Smooth muscle cell (in vitro differentiated cells): ENCODE data around the gene ADGRG3. TPM values are rescaled to one million over a fixed set of nuclear protein-coding genes. Genes with fewer than 3 reads are reported as not detected.

ENCODE experiments used
- DNase-seq: peaks from one replicate; lab custom pipeline; 2025; ENCODE audit not compliant: unreplicated experiment; lab: John Stamatoyannopoulos, UW
- H2AFZ ChIP-seq: fragments of 200-600 bp; sonication (generic); 2 replicates; pipeline ENCODE4 v1.6.0; 2016; ENCODE audit warnings: antibody characterized with exemption, low read depth, mild to moderate bottlenecking
- H3F3A ChIP-seq: fragments of 200-600 bp; sonication (generic); 2 replicates; pipeline ENCODE4 v1.6.0; 2017; ENCODE audit warnings: antibody characterized with exemption, low read depth
- H3K27ac ChIP-seq: fragments of 200-600 bp; sonication (generic); 2 replicates; pipeline ENCODE4 v1.5.1; 2016; ENCODE audit warnings: low read depth, mild to moderate bottlenecking
- H3K27me3 ChIP-seq: fragments of 200-600 bp; sonication (generic); 2 replicates; pipeline ENCODE4 v1.6.1; 2016; ENCODE audit warnings: low read depth, mild to moderate bottlenecking
- H3K36me3 ChIP-seq: fragments of 200-600 bp; sonication (generic); 2 replicates; pipeline ENCODE4 v1.5.1; 2016; ENCODE audit warnings: low read depth
- H3K4me1 ChIP-seq: fragments of 200-600 bp; sonication (generic); 2 replicates; pipeline ENCODE4 v1.5.1; 2016; ENCODE audit warnings: low read depth
- H3K4me2 ChIP-seq: fragments of 200-600 bp; sonication (generic); 2 replicates; pipeline ENCODE4 v1.6.0; 2016; ENCODE audit warnings: mild to moderate bottlenecking
- H3K4me3 ChIP-seq: fragments of 200-600 bp; sonication (generic); 2 replicates; pipeline ENCODE4 v1.5.1; 2016; ENCODE audit warnings: mild to moderate bottlenecking
- H3K79me2 ChIP-seq: fragments of 200-600 bp; sonication (generic); 2 replicates; pipeline ENCODE4 v1.6.0; 2016; ENCODE audit warnings: low read depth, mild to moderate bottlenecking
- H3K9ac ChIP-seq: fragments of 200-600 bp; sonication (generic); 2 replicates; pipeline ENCODE4 v1.6.0; 2016; ENCODE audit warnings: low read depth
- H3K9me3 ChIP-seq: fragments of 200-600 bp; sonication (generic); replicated peaks from 2 replicates; pipeline ENCODE4 v1.5.1; 2016; ENCODE audit warnings: low read depth
- H4K20me1 ChIP-seq: fragments of 200-600 bp; sonication (generic); 2 replicates; pipeline ENCODE4 v1.6.0; 2016; ENCODE audit warnings: low read depth
- CTCF ChIP-seq: fragments of 200-600 bp; sonication (generic); IDR thresholded peaks from 2 replicates; pipeline ENCODE4 v1.5.1; 2017; ENCODE audit warnings: borderline replicate concordance, mild to moderate bottlenecking, antibody characterized with exemption; ENCODE audit not compliant: insufficient read depth, poor library complexity, severe bottlenecking
- WGBS: methylation state at CpG from one replicate; pipeline ENCODE4 v1.1.7; 2016; ENCODE audit warnings: low lambda C conversion rate; 5-methylcytosine and 5-hydroxymethylcytosine counted together
- polyA plus RNA-seq: library from polyadenylated mRNA; unstranded; fragments of >200 nt; fragmentation: Nextera tagmentation; extraction: Ambion mirVana; gene quantifications from 2 replicates; pipeline ENCODE4 v1.2.1, GENCODE V29; 2016
- total RNA-seq: library from RNA; depleted of rRNA; stranded (reverse); fragments of >200 nt; gene quantifications from 2 replicates; pipeline ENCODE4 v1.2.3, GENCODE V29; 2014

ADGRG3 gene
- total and polyA plus RNA-seq, 2 experiments from 2014 or later = 0.13 TPM; not detected in 1

- Histone ChIP-seq H3K27ac (no peak overlapping the region), H3K27me3 (no peaks in the 10 kb centered on the region), H3F3A (no peaks in the 10 kb centered on the region), H3K9ac (no peak overlapping the region), H3K36me3 (no peaks in the 10 kb centered on the region), H3K4me2 (no peak overlapping the region), H4K20me1 (no peaks in the 10 kb centered on the region), H3K79me2 (no peaks in the 10 kb centered on the region), H3K4me1 (no peaks in the 10 kb centered on the region), H3K4me3 (no peak overlapping the region), H3K9me3 (no peaks in the 10 kb centered on the region), H2AFZ (no peak overlapping the region)
- 90% methylated on average over 30 of the region's 30 CpGs for WGBS
- TF ChIP-seq CTCF = no peak
- no peak for DNase-seq
Observed at GRCh38 chr16:57725976-57726375, 57.9 kb downstream of the ADGRG3 start.

- no peaks in the 10 kb centered on the region for H3K36me3 ChIP-seq
- no peaks in the 10 kb centered on the region for H3K4me1 ChIP-seq
- H4K20me1 ChIP-seq = no peaks in the 10 kb centered on the region
- H3K27me3 ChIP-seq = no peaks in the 10 kb centered on the region
- H3K79me2 ChIP-seq = no peaks in the 10 kb centered on the region
- no peak overlapping the region for H3K27ac ChIP-seq
- TF ChIP-seq CTCF = no peak
- no peak overlapping the region for H3K4me2 ChIP-seq
- no peak overlapping the region for H2AFZ ChIP-seq
- H3K4me3 ChIP-seq = no peak overlapping the region
- DNase-seq = no peak
- WGBS = 89% methylated on average over 7 of the region's 7 CpGs
- no peaks in the 10 kb centered on the region for H3F3A ChIP-seq
- H3K9ac ChIP-seq = no peak overlapping the region
- no peaks in the 10 kb centered on the region for H3K9me3 ChIP-seq
Observed at GRCh38 chr16:57726433-57726947, 58.4 kb downstream of the ADGRG3 start.

DNA sequence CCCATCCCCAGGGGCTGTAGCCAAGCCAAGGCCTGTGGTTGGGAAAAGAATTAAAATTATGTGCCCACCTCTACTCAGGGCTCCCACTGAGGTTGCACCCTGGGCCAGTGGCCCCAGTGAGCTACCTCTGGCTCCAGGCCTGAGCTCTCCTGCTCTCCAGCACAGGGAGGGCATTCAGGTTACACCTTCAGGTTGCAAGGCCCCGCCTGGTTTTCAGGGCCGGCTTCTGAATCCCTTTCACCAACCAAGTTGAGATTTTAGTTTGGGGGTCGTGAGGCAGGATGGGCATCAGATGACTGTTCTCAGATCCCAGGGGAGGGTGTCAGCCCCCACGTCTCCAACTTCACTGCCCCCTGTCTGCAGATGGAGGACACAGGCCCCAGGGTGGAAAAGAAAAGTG, 59.5 kb downstream of the ADGRG3 start:
- WGBS = 72% methylated on average over 4 of the region's 4 CpGs

More for the DNA sequence above, 59.5 kb downstream of the ADGRG3 start:
- no peaks in the 10 kb centered on the region for H3F3A ChIP-seq
- H3K27me3 ChIP-seq = no peaks in the 10 kb centered on the region
- DNase-seq = no peak
- H3K9me3 ChIP-seq = no peaks in the 10 kb centered on the region
- no peak overlapping the region for H3K4me2 ChIP-seq
- H3K79me2 ChIP-seq = no peaks in the 10 kb centered on the region
- H3K27ac ChIP-seq = no peak overlapping the region
- no peaks in the 10 kb centered on the region for H3K4me1 ChIP-seq
- no peak overlapping the region for H2AFZ ChIP-seq
- H4K20me1 ChIP-seq = no peaks in the 10 kb centered on the region
- H3K9ac ChIP-seq = no peak overlapping the region
- H3K4me3 ChIP-seq = no peak overlapping the region
- no peak for TF ChIP-seq CTCF
- no peaks in the 10 kb centered on the region for H3K36me3 ChIP-seq
